ENCODE results near the gene KIAA1328. TPM values are rescaled to one million over a fixed set of nuclear protein-coding genes. Genes with fewer than 3 reads are reported as not detected.
"Not testable (repeated sequence)": the region's sequence is repeated elsewhere in the genome, so short reads cannot be mapped to it uniquely, and the experiment has no call there.

The KIAA1328 gene
- polyA plus RNA-seq, 6 donors from 2014 or later = 11.6 to 19.9 (median 14.9) TPM

DNA sequence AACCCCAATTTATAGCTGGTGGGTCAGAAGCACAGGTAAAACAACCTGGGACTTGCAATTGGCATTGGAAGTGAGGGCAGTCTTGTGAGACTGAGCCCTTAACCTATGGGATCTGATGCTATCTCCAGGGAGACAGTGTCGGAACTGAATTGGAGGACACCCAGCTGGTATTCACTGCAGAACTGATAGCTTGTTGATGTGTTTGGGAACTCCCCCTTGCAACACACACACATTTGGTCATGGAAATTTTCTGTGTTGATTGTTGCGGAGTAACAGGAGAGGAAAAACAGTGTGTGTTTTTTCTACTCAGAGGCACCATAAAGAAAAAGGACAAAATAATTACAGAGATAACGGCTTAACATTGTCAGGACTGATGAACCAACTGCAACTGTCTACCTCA is 16.2 kb upstream of the KIAA1328 start:
- Mint-ChIP-seq H3K9me3 (no peaks in the 10 kb centered on the region), H3K27ac (no peak overlapping the region), H3K4me3 (no peak overlapping the region), H3K4me1 (peaks cover 0 to 4% (median 3%) of the 10 kb centered on the region in 3 donors), H3K27me3 (no peaks in the 10 kb centered on the region), H3K36me3 (peaks cover 1 to 2% of the 10 kb centered on the region in 2 donors)
- DNase-seq (no peak), ATAC-seq (ENCODE audit: low read depth in 2 of 2) (no peak)

DNA sequence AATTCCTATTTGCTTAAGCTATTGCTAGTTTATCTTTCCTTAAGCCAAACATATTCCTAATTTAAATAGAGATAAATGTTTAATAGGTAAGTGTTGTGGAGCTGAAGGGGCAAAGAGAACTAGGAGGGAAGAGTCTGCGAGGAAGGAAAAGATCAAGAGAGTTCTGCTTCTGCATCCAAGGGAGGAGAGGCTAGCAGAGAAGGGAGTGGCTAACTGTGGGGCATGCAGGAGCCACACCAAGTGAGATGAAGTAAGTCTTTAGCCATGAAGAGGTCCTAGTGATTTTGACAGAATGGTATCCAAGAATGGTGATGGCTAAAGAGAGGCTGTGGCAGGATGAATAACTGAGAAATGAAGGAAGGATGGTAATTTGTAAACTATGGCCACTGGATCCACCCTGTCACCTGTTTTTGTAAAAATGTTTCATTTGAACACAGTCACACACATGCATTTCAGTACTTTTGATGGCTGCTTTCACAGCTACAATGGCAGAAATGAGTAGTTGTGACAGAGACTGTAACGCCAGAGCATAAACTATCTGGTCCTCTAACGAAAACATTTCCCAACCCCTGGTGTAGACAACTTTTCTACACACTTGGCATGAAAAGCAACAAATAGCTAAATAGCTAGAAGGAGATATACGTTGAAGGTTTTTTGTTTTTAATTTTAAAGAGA is 15.7 kb upstream of the KIAA1328 start:
- H3K27me3 Mint-ChIP-seq = no peaks in the 10 kb centered on the region
- ATAC-seq (ENCODE audit: low read depth in 2 of 2) (no peak), DNase-seq (no peak)
- H3K36me3 Mint-ChIP-seq = peaks cover 7% of the 10 kb centered on the region in 2 donors
- H3K4me3 Mint-ChIP-seq = no peak overlapping the region
- H3K27ac Mint-ChIP-seq = no peak overlapping the region
- peaks cover 0 to 4% (median 3%) of the 10 kb centered on the region in 3 donors for H3K4me1 Mint-ChIP-seq
- H3K9me3 Mint-ChIP-seq = no peaks in the 10 kb centered on the region

DNA sequence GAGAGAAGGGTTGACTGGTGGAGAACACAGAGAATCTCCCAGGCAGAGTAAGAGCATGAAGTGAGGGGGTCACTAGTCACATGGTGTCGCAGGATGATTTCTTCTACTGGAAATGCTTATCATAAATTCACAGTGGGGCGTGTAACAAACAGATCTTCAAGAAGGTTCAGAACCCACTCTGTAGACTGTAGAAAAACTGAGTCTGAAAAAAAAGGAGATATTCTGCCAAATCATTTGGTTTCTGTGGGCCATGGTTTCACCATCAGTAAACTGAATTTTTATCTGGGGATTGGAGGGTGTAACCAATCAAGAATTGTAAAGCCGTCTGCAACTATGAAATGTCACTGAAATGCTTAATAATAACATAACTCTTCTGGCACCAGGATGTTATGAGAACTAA is 15.1 kb upstream of the KIAA1328 start:
- H3K27ac Mint-ChIP-seq = no peak overlapping the region
- H3K4me1 Mint-ChIP-seq = peaks cover 0 to 4% (median 3%) of the 10 kb centered on the region in 3 donors
- no peaks in the 10 kb centered on the region for H3K27me3 Mint-ChIP-seq
- no peak overlapping the region for H3K4me3 Mint-ChIP-seq
- ATAC-seq (ENCODE audit: low read depth in 2 of 2) (no peak), DNase-seq (no peak)
- peaks cover 10 to 12% of the 10 kb centered on the region in 2 donors for H3K36me3 Mint-ChIP-seq
- no peaks in the 10 kb centered on the region for H3K9me3 Mint-ChIP-seq

DNA sequence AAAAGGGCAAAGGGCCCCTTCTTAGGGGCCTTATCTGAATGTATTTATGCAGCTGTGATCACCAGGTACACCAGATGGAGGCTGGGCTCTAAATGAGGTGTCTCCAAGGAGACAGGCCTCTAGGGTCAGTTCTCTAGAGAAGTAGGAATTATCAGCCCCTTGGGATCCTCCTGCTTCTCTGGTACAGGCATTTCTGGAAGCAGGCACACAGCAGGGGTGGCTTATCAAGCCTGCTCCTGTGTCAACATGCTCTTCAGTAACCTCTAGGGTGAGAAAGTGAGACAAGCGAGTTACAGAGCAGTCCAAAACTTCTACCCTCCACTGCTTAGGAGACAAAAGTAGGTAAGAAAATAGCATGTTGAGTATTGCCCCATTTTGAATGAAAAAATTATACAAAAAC is 13.9 kb upstream of the KIAA1328 start:
- Mint-ChIP-seq H3K36me3 (peaks cover 10 to 12% of the 10 kb centered on the region in 2 donors), H3K27me3 (no peaks in the 10 kb centered on the region), H3K27ac (no peak overlapping the region), H3K4me3 (no peak overlapping the region), H3K4me1 (no peaks in the 10 kb centered on the region), H3K9me3 (no peaks in the 10 kb centered on the region)
- DNase-seq (no peak), ATAC-seq (ENCODE audit: low read depth in 2 of 2) (no peak)

DNA sequence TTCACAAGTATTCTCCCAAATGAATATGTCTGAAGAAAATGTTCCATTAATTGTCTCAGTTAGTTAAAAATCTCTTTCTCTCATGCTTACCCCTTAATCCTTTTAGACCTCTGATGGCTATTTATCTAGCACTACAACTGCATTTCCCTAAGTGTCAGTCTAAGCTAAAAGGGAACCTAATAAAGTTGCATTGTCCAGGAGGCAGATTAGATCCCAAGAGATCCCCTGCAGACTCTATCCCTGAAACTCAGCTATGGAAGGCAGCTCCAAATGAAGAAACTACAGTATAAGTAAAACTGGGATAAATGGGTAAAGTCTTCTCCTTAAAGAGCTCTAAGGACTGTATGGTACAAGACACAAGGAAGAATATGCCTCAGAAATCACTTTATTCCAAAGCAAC is 12.8 kb upstream of the KIAA1328 start:
- H3K4me3 Mint-ChIP-seq; H3K4me1 Mint-ChIP-seq; DNase-seq; H3K9me3 Mint-ChIP-seq; ATAC-seq (ENCODE audit: low read depth in 2 of 2); H3K27me3 Mint-ChIP-seq: not testable (repeated sequence)
- Mint-ChIP-seq H3K36me3 (peaks cover 10 to 12% of the 10 kb centered on the region in 2 donors), H3K27ac (peak overlapping the region in 1 of 6 donors; percentile 47)

DNA sequence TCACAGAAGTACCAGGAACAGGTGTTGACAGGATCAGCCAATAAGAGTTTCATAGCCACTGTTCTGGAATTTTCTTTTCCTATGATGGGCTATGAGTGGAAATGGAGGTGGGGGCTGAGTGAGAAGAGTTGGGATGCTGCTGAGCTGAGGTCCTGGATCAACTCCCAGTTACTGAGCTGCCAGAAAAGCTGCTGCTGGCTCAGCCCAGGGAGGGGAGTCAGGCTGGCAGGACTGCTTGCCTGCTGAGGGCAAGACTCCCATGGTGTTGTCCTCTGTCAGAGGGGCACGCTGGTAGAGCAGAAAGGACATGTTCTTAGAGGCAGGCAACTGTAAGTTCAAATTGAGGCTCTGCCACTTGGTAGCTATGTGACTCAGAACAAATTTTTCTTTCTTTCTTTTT is 11.9 kb upstream of the KIAA1328 start:
- ATAC-seq (ENCODE audit: low read depth in 2 of 2) (no peak), DNase-seq (no peak)
- Mint-ChIP-seq H3K27ac (peak overlapping the region in 1 of 6 donors; percentile 79), H3K27me3 (no peaks in the 10 kb centered on the region), H3K9me3 (no peaks in the 10 kb centered on the region), H3K36me3 (peaks cover 10 to 12% of the 10 kb centered on the region in 2 donors), H3K4me1 (no peaks in the 10 kb centered on the region), H3K4me3 (no peak overlapping the region)

DNA sequence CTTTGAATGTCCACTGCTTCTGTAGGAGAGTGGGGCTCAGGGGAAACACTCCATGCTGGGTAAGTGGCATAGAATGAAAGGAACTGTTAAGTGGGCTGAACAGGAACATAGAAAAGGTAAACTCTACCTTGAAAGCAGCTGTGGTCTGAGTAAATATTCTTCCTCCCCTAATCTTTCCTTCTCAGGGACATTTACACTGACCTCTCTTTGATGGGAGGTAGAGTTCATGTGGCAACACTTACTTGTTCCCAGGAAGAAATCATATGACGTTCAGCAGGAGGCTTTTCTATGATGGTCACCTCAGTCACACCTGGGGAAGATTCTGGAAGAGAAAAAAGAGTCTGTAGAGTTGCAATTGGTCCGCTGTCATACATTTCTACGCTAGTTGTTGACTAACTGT is 10.3 kb upstream of the KIAA1328 start:
- ATAC-seq (ENCODE audit: low read depth in 2 of 2) = no peak
- Mint-ChIP-seq H3K36me3 (peaks cover 10 to 12% of the 10 kb centered on the region in 2 donors), H3K9me3 (no peaks in the 10 kb centered on the region), H3K4me3 (no peak overlapping the region), H3K27me3 (no peaks in the 10 kb centered on the region), H3K4me1 (no peaks in the 10 kb centered on the region), H3K27ac (no peak overlapping the region)
- DNase-seq = no peak

DNA sequence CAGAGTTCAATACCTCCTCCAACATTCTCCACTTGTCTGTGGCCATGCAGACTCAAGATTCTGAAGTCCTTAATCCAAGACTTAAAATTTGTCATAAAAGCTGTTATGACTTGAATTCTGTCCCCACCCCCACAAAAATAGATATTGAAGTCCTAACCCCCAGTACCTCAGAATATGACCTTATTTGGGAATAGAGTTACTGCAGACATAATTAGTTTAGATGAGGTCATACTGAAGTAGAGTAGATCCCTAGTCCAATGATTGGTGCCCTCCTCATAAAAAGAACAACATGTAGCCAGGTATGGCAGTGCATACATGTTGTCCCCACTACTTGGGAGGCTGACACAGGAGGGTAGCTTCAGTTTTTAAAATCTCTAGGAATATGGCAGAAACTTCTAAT is 9.3 kb upstream of the KIAA1328 start:
- Mint-ChIP-seq H3K4me3 (no peak overlapping the region), H3K27ac (no peak overlapping the region)

DNA sequence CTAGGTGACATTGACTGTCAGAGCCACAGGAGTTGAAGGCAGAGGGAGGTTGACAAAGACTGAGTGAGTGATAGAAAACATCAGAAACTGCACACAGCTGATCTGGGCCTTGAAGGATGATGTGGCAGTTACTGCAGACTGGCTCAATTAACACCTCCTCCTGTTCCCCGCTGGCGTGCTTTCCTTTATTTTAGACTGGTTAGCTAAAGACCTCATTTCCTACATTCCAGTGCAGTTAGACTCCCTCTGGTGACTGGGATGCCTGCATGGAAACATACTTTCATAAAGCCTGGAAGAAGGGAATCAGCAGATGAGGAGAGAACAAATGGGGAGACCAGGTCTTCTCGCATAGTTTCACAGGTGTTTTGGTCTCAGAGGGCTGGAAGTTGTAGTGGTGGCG is 7.2 kb upstream of the KIAA1328 start:
- no peaks in the 10 kb centered on the region for H3K9me3 Mint-ChIP-seq
- H3K4me1 Mint-ChIP-seq = no peaks in the 10 kb centered on the region
- no peak for ATAC-seq (ENCODE audit: low read depth in 2 of 2)
- peaks cover 10 to 12% of the 10 kb centered on the region in 2 donors for H3K36me3 Mint-ChIP-seq
- H3K27ac Mint-ChIP-seq = no peak overlapping the region
- H3K4me3 Mint-ChIP-seq = no peak overlapping the region
- no peaks in the 10 kb centered on the region for H3K27me3 Mint-ChIP-seq
- DNase-seq = no peak

More for the DNA sequence above, 9.3 kb upstream of the KIAA1328 start:
- Mint-ChIP-seq H3K27me3 (no peaks in the 10 kb centered on the region), H3K4me1 (no peaks in the 10 kb centered on the region), H3K9me3 (no peaks in the 10 kb centered on the region), H3K36me3 (peaks cover 10 to 12% of the 10 kb centered on the region in 2 donors)
- ATAC-seq (ENCODE audit: low read depth in 2 of 2) (no peak), DNase-seq (no peak)

DNA sequence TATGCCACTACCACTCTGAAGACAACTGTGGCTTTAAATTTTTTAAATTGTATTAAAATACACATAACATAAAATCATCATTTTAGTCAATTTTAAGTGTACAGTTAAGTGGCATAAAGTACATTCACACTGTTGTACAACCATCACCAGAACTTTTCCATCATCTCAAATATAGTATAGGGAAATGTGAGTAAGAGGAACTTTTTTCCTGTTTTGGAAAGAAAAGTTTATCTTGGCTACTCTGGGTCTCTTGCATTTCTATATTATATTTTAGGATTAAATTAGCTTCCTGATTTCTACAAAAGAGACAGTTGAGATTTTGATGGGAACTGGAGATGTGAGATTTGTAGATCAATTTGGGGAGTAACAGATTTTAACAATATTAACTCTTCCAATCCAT is 3.4 kb upstream of the KIAA1328 start:
- no peaks in the 10 kb centered on the region for H3K9me3 Mint-ChIP-seq
- H3K4me1 Mint-ChIP-seq = peaks cover 26 to 28% (median 26%) of the 10 kb centered on the region in 3 donors
- H3K36me3 Mint-ChIP-seq = no peaks in the 10 kb centered on the region

DNA sequence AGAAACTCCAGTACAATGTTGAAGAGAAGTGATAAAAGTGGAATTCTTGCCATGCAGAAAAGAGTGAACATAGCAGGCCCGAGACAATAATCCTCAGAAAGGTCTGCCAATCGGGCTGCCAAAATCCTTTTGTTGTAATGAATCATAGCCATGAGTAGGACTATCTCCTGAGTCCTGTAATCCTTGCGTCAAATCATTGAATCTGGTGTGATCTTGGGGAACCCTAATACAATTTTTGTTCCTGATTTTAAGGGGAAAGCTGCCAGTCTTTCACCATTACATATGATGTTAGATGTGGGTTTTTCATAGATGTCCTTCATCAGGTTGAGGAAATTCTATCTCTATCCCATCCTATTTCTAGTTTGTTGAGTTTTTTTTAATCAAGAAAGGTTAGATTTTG is 2.4 kb upstream of the KIAA1328 start:
- no peaks in the 10 kb centered on the region for H3K9me3 Mint-ChIP-seq
- H3K36me3 Mint-ChIP-seq = no peaks in the 10 kb centered on the region
- peaks cover 26 to 30% (median 28%) of the 10 kb centered on the region in 3 donors for H3K4me1 Mint-ChIP-seq
- H3K27ac Mint-ChIP-seq = no peak overlapping the region
- H3K4me3 Mint-ChIP-seq = peak overlapping the region in 1 of 8 donors; percentile 70
- DNase-seq = no peak
- no peak for ATAC-seq (ENCODE audit: low read depth in 2 of 2)
- H3K27me3 Mint-ChIP-seq = no peaks in the 10 kb centered on the region

More for the DNA sequence above, 3.4 kb upstream of the KIAA1328 start:
- no peak for ATAC-seq (ENCODE audit: low read depth in 2 of 2)
- H3K27me3 Mint-ChIP-seq = no peaks in the 10 kb centered on the region
- H3K27ac Mint-ChIP-seq = no peak overlapping the region
- DNase-seq = no peak
- no peak overlapping the region for H3K4me3 Mint-ChIP-seq

DNA sequence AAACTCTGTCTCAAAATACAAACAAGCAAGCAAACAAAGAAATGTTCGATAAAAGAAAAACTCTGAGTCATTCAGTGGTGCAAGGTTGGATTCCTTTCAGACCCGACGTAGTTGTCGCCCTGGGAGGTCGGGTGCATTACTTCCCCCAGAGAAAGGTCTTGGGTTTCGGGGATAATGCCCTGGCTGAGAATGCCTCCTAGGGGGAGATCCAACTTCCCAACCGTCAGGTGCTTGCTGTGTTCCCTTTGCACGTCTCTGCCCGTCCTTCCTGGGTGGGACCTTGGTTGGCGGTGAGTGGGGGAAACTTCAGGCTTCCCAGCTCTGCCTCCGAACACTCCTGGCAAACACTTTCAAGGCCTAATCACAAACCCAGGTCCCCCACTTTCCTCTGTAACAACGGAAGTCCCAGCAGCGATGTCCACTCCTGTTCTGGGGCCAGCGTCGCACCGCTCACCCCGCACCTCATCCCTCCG is 734 bp upstream of the KIAA1328 start:
- peak overlapping the region; percentile 59 to 97 (median 82) for H3K27ac Mint-ChIP-seq
- DNase-seq = no peak
- H3K4me3 Mint-ChIP-seq = peak overlapping the region; percentile 88 to 98 (median 96)
- ATAC-seq (ENCODE audit: low read depth in 2 of 2) = no peak
- H3K4me1 Mint-ChIP-seq = peaks cover 28 to 30% (median 30%) of the 10 kb centered on the region in 3 donors
- H3K27me3 Mint-ChIP-seq = no peaks in the 10 kb centered on the region
- H3K36me3 Mint-ChIP-seq = no peaks in the 10 kb centered on the region
- no peaks in the 10 kb centered on the region for H3K9me3 Mint-ChIP-seq

DNA sequence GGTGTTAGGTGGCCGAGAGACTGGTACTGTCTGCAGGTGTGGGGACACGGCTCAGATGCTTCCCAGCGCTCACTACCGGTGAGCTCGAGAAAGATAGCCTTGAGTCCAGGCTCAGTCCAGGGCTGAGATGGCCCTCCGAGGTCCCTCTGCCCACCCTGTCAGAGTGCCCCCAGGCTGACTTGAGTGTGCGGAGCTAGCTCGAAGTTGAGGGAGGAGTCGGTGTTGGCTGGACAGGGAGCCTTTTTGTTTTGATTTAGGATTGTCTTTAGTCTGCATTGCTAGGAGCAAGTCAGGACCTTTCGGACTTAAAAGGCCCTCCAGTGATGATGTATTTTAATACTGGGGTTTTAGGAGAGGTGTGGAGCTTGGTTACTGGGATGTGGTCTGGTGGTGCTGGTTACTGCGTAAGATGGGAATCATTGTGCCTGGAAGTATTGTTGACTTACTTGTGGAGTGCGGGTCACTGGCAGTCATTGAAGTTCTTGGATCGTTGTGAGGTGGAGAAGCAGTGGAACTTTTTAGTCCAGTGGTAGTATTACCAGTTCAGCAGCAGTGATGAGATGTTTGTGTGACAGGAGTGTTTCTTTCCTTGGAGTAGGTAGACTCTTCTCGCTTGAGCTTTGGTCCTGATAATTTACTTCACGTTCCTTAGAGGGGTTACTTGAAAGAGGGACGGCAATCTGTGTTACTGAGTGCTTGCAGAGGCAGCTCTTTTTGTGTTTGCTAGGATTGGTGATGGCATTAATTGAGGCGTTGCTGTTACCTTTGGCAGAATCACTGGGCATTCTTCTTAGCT is 633 bp downstream of the KIAA1328 start:
- H3K4me3 Mint-ChIP-seq = peak overlapping the region; percentile 88 to 98 (median 96)
- peak overlapping the region; percentile 51 to 95 (median 88) for H3K27ac Mint-ChIP-seq
- H3K9me3 Mint-ChIP-seq = no peaks in the 10 kb centered on the region
- H3K27me3 Mint-ChIP-seq = no peaks in the 10 kb centered on the region
- peaks cover 28 to 33% (median 30%) of the 10 kb centered on the region in 3 donors for H3K4me1 Mint-ChIP-seq
- ATAC-seq (ENCODE audit: low read depth in 2 of 2) (no peak), DNase-seq (no peak)
- no peaks in the 10 kb centered on the region for H3K36me3 Mint-ChIP-seq

DNA sequence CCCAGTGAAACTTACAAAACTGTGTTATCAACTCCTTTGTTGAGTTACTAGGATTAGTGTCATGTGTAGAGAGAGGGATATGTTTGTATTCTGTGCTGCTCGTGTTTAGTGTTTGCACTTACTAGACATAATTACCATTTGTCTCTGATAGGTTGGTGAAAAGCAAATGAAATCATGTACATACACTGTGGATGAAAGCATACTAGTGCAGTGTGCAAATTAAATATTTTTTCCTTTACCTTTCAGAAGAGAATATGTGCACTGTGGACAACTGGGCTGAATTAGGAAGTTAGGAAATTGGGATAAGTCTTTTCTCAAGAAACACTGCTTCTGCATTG is 1.2 kb downstream of the KIAA1328 start:
- Mint-ChIP-seq H3K9me3 (no peaks in the 10 kb centered on the region), H3K27ac (peak overlapping the region in 5 of 6 donors; percentile 12 to 95 (median 86))

More for the DNA sequence above, 1.2 kb downstream of the KIAA1328 start:
- no peak for ATAC-seq (ENCODE audit: low read depth in 2 of 2)
- H3K36me3 Mint-ChIP-seq = no peaks in the 10 kb centered on the region
- H3K4me3 Mint-ChIP-seq = peak overlapping the region; percentile 88 to 98 (median 96)
- H3K4me1 Mint-ChIP-seq = peaks cover 28 to 33% (median 30%) of the 10 kb centered on the region in 3 donors
- DNase-seq = no peak
- no peaks in the 10 kb centered on the region for H3K27me3 Mint-ChIP-seq

Data from naive B cell (primary cell).